ENCODE data around the gene TRAPPC11.
A peak's percentile ranks its signal among the peaks of the same experiment; 100 is the strongest.

TRAPPC11 gene

GRCh38 chr4:183659029-183659871 lies at the start of gene TRAPPC11, which contains the start of gene RWDD4:
TRAPPC11 (plus strand) TSS chr4:183659293; CDS start chr4:183663868, 4,575 bp downstream.
RWDD4 (minus strand) TSS chr4:183659185; CDS start chr4:183658952, 233 bp downstream.
- CTCF ChIA-PET, result interaction anchor here (0.9 to 1.6 kb wide), 5 partner anchors 9 to 215 kb away, joined by 3 to 4 read pairs (median 3); partner anchors contain the start of gene CDKN2AIP
- POLR2A ChIA-PET, result no interaction called here
- DNase-seq (ENCODE audit: extremely low spot score), result peak; percentile 99
- no peak for TF ChIP-seq CTCF (IDR thresholded peaks at IDR 0.05; ENCODE audit: control extremely low read depth, extremely low read depth, low read depth, missing control alignments)

GRCh38 chr4:183610033-183610432 lies 49.1 kb upstream of the TRAPPC11 start:
- ChIA-PET POLR2A (no interaction called here), CTCF (interaction anchor here (1.6 kb wide), 1 partner anchor 10 kb away, joined by 4 read pairs; no protein-coding TSS in a partner anchor)
- DNase-seq (ENCODE audit: extremely low spot score), result no peak
- no peak for TF ChIP-seq CTCF (IDR thresholded peaks at IDR 0.05; ENCODE audit: control extremely low read depth, extremely low read depth, low read depth, missing control alignments)

GRCh38 chr4:183610613-183611012 lies 48.5 kb upstream of the TRAPPC11 start:
- POLR2A ChIA-PET, result no interaction called here
- DNase-seq (ENCODE audit: extremely low spot score), result no peak
- no peak for TF ChIP-seq CTCF (IDR thresholded peaks at IDR 0.05; ENCODE audit: control extremely low read depth, extremely low read depth, low read depth, missing control alignments)
- CTCF ChIA-PET, result interaction anchor here (0.7 to 1.6 kb wide), 2 partner anchors 10 to 13 kb away, joined by 3 to 4 read pairs; no protein-coding TSS in a partner anchor

GRCh38 chr4:183611210-183611830 lies 47.8 kb upstream of the TRAPPC11 start:
- ChIA-PET CTCF (interaction anchor here (0.7 kb wide), 1 partner anchor 12 kb away, joined by 3 read pairs; no protein-coding TSS in a partner anchor), POLR2A (no interaction called here)
- DNase-seq (ENCODE audit: extremely low spot score), result no peak
- no peak for TF ChIP-seq CTCF (IDR thresholded peaks at IDR 0.05; ENCODE audit: control extremely low read depth, extremely low read depth, low read depth, missing control alignments)

- no peak for DNase-seq (ENCODE audit: extremely low spot score)
- ChIA-PET CTCF (no interaction called here), POLR2A (no interaction called here)
- TF ChIP-seq CTCF (IDR thresholded peaks at IDR 0.05; ENCODE audit: control extremely low read depth, extremely low read depth, low read depth, missing control alignments), result no peak
These were observed 46.5 kb upstream of the TRAPPC11 start for GRCh38 chr4:183612329-183613250.

- no peak for TF ChIP-seq CTCF (IDR thresholded peaks at IDR 0.05; ENCODE audit: control extremely low read depth, extremely low read depth, low read depth, missing control alignments)
- ChIA-PET CTCF (no interaction called here), POLR2A (no interaction called here)
- DNase-seq (ENCODE audit: extremely low spot score), result no peak
These were observed 42.0 kb upstream of the TRAPPC11 start for GRCh38 chr4:183617075-183617474.
